NT2/D1 (cell line): ENCODE results near the gene RRBP1.

Source experiments
- YY1 ChIP-seq: IDR thresholded peaks from 2 replicates; pipeline ENCODE4 v1.6.1; 2011; ENCODE audit not compliant: insufficient read length, insufficient read depth
- ZNF274 ChIP-seq: IDR thresholded peaks from 2 replicates; pipeline ENCODE4 v1.6.1; 2011; ENCODE audit warnings: mild to moderate bottlenecking, low read depth, low read length

DNA sequence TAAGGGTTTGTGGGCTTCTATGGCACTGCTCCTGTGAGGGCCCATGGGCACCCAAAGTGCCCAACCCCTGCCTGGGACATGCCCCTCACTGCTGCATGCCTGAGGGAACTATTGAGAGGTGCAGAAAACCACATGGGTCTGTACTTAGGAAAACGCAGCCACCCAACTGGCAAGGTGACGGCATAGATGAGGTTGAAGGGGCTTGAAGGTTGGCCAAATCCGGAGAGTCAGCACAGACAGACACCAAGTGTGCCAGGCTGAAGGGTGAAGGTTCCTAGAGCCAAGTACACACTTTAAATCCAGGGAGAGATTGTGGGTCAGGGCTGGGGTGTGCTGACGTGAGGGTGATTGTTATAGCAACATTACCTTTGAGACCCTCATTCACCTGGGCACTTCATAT is 23.9 kb upstream of the RRBP1 start:
- TF ChIP-seq ZNF274 (no peak), YY1 (no peak)
